Kidney (tissue), 14 donors: ENCODE data around the gene BACE2. TPM values are rescaled to one million over a fixed set of nuclear protein-coding genes. Genes with fewer than 3 reads are reported as not detected.

Experiments
- DNase-seq, 5 donors: peaks; one replicate each; pipeline ENCODE4 v3.0.0-alpha.2; 2013 to 2020
- FAIRE-seq: peaks from 2 replicates; lab custom pipeline; 2012; peaks lifted over from hg19 to GRCh38; lab: Jason Lieb, UNC
- H3K27ac ChIP-seq, 2 donors: one replicate each; pipeline ENCODE4 v1.7.0; 2013; ENCODE audit warnings: low read depth in 2 of 2, low read length in 2 of 2, inconsistent platforms in 1 of 2
- H3K27me3 ChIP-seq: one replicate; pipeline ENCODE4 v1.7.1; 2013; ENCODE audit warnings: low read length, inconsistent platforms; ENCODE audit not compliant: control insufficient read depth, insufficient read depth
- H3K36me3 ChIP-seq, 3 donors: one replicate each; pipeline versions ENCODE4 v1.7.0 to v1.7.1; 2013; ENCODE audit warnings: low read length in 3 of 3, control low read depth in 1 of 3, inconsistent platforms in 1 of 3; ENCODE audit not compliant: insufficient read depth in 3 of 3, control insufficient read depth in 2 of 3
- H3K4me1 ChIP-seq, 3 donors: one replicate each; pipeline versions ENCODE4 v1.7.0 to v1.7.1; 2013; ENCODE audit warnings: low read length in 3 of 3, inconsistent platforms in 1 of 3, low read depth in 1 of 3; ENCODE audit not compliant: control insufficient read depth in 2 of 3, insufficient read depth in 2 of 3
- H3K4me3 ChIP-seq, 3 donors: one replicate each; pipeline versions ENCODE4 v1.7.0 to v1.8.1; 2013; ENCODE audit warnings: low read length in 3 of 3, control low read depth in 1 of 3, inconsistent platforms in 1 of 3
- H3K9ac ChIP-seq, 3 donors: one replicate each; pipeline versions ENCODE4 v1.7.0 to v1.7.1; 2013; ENCODE audit warnings: low read length in 3 of 3, control low read depth in 1 of 3, inconsistent platforms in 1 of 3
- H3K9me3 ChIP-seq, 3 donors: one replicate each; pipeline versions ENCODE4 v1.7.0 to v1.7.1; 2013; ENCODE audit warnings: low read length in 3 of 3, control low read depth in 1 of 3, inconsistent platforms in 1 of 3; ENCODE audit not compliant: control insufficient read depth in 2 of 3, insufficient read depth in 1 of 3
- CTCF ChIP-seq: IDR thresholded peaks from 3 replicates; pipeline ENCODE4 v1.5.1; 2012; ENCODE audit warnings: mild to moderate bottlenecking, moderate library complexity, borderline replicate concordance; ENCODE audit not compliant: insufficient read depth; ENCODE audit errors: extremely low read depth
- intact Hi-C: fragments of 100-400 bp; cut with DNase I; formaldehyde crosslinking; loops from one replicate; pipeline ENCODE4 v1.11.1; 2022
- polyA plus RNA-seq: library from polyadenylated mRNA; stranded (reverse); fragments of 350-450 nt; fragmentation: Illumina TruSeq; extraction: RNeasy Lipid Tissue Mini Kit (QIAGEN cat#74804); gene quantifications from one replicate; pipeline ENCODE4 v1.2.3, GENCODE V29; 2014; ENCODE audit warnings: low read depth, low replicate concordance; ENCODE audit not compliant: insufficient read depth
- total RNA-seq: library from RNA; stranded (reverse); fragmentation: NEBNext Ultra II Directional; extraction: Animal tissue kit (Norgen Biotek cat#: 25700); gene quantifications from one replicate; pipeline ENCODE4 v1.2.1, GENCODE V29; 2021
- donor health status: control.
- donor health status: control.
- donor health status: control.
- donor health status: control.
- donor health status: control.
- donor health status: DM: yes; HTN: yes; CAD: no.
- donor health status: Normal renal cell carcinoma (clear cell type).

The BACE2 gene
- total and polyA plus RNA-seq, 2 donors from 2014 or later, result 55.5 to 65.7 TPM

- Histone ChIP-seq H3K4me1 (peaks cover 0 to 4% (median 0%) of the 10 kb centered on the region in 3 donors), H3K9me3 (no peaks in the 10 kb centered on the region), H3K9ac (no peak overlapping the region), H3K27ac (no peak overlapping the region), H3K4me3 (no peak overlapping the region), H3K27me3 (no peaks in the 10 kb centered on the region), H3K36me3 (no peaks in the 10 kb centered on the region)
- no peak for TF ChIP-seq CTCF
- DNase-seq, result no peak
- intact Hi-C loops, result no loop called here
- FAIRE-seq, result no peak
These were observed 52.3 kb downstream of the BACE2 start for GRCh38 chr21:41220208-41220733.

GRCh38 chr21:41222247-41223068 is 54.5 kb downstream of the BACE2 start:
- Histone ChIP-seq H3K9ac (no peak overlapping the region), H3K36me3 (peaks cover 0 to 9% (median 0%) of the 10 kb centered on the region in 3 donors), H3K4me1 (peaks cover 0 to 2% (median 0%) of the 10 kb centered on the region in 3 donors), H3K27ac (no peak overlapping the region), H3K4me3 (no peak overlapping the region), H3K9me3 (no peaks in the 10 kb centered on the region), H3K27me3 (no peaks in the 10 kb centered on the region)
- no peak for TF ChIP-seq CTCF
- intact Hi-C loops, result no loop called here
- no peak for DNase-seq
- FAIRE-seq, result no peak

- H3K9me3 ChIP-seq, result no peaks in the 10 kb centered on the region
These were observed 58.9 kb downstream of the BACE2 start for GRCh38 chr21:41226853-41227252.

More at GRCh38 chr21:41226853-41227252, 58.9 kb downstream of the BACE2 start:
- Histone ChIP-seq H3K9ac (no peak overlapping the region), H3K4me1 (no peaks in the 10 kb centered on the region), H3K27ac (no peak overlapping the region), H3K36me3 (peaks cover 0 to 9% (median 3%) of the 10 kb centered on the region in 3 donors), H3K4me3 (no peak overlapping the region), H3K27me3 (no peaks in the 10 kb centered on the region)
- intact Hi-C loops, result no loop called here
- TF ChIP-seq CTCF, result no peak
- no peak for DNase-seq
- no peak for FAIRE-seq
